ENCODE data around the gene RAPH1. TPM values are rescaled to one million over a fixed set of nuclear protein-coding genes. Genes with fewer than 3 reads are reported as not detected.
"Not testable (repeated sequence)": the region's sequence is repeated elsewhere in the genome, so short reads cannot be mapped to it uniquely, and the experiment has no call there.

The RAPH1 gene
- total RNA-seq, 1 experiment from 2014 or later: 2.8 TPM

GRCh38 chr2:203548887-203549286, 13.8 kb upstream of the RAPH1 start:
- DNase-seq (ENCODE audit: low spot score): no peak
- in situ Hi-C loops (cut with HindIII; ENCODE audit: low sequenced_read_pairs): no loop called here

- no peak for DNase-seq (ENCODE audit: low spot score)
- in situ Hi-C loops (cut with HindIII; ENCODE audit: low sequenced_read_pairs): no loop called here
Observed at GRCh38 chr2:203547356-203547755, 12.3 kb upstream of the RAPH1 start.

GRCh38 chr2:203544402-203544801, 9.3 kb upstream of the RAPH1 start:
- in situ Hi-C loops (cut with HindIII; ENCODE audit: low sequenced_read_pairs): no loop called here
- no peak for DNase-seq (ENCODE audit: low spot score)

- in situ Hi-C loops (cut with HindIII; ENCODE audit: low sequenced_read_pairs): no loop called here
- no peak for DNase-seq (ENCODE audit: low spot score)
Observed at GRCh38 chr2:203543898-203544328, 8.8 kb upstream of the RAPH1 start.

GRCh38 chr2:203540598-203540997, 5.5 kb upstream of the RAPH1 start:
- DNase-seq (ENCODE audit: low spot score); in situ Hi-C loops (cut with HindIII; ENCODE audit: low sequenced_read_pairs): not testable (repeated sequence)

- in situ Hi-C loops (cut with HindIII; ENCODE audit: low sequenced_read_pairs); DNase-seq (ENCODE audit: low spot score): not testable (repeated sequence)
Observed at GRCh38 chr2:203538237-203538636, 3.1 kb upstream of the RAPH1 start.

- DNase-seq (ENCODE audit: low spot score); in situ Hi-C loops (cut with HindIII; ENCODE audit: low sequenced_read_pairs): not testable (repeated sequence)
Observed at GRCh38 chr2:203536586-203536951, 1.5 kb upstream of the RAPH1 start.

GRCh38 chr2:203535784-203536585, 884 bp upstream of the RAPH1 start:
- in situ Hi-C loops (cut with HindIII; ENCODE audit: low sequenced_read_pairs): no loop called here
- peak; percentile 58 for DNase-seq (ENCODE audit: low spot score)

GRCh38 chr2:203534621-203535077, 452 bp downstream of the RAPH1 start:
- peak; percentile 51 for DNase-seq (ENCODE audit: low spot score)
- in situ Hi-C loops (cut with HindIII; ENCODE audit: low sequenced_read_pairs): no loop called here

- in situ Hi-C loops (cut with HindIII; ENCODE audit: low sequenced_read_pairs): no loop called here
- peak; percentile 59 for DNase-seq (ENCODE audit: low spot score)
Observed at GRCh38 chr2:203533676-203534591, 1.2 kb downstream of the RAPH1 start.

GRCh38 chr2:203532957-203533658, 2.0 kb downstream of the RAPH1 start:
- DNase-seq (ENCODE audit: low spot score): peak; percentile 64
- in situ Hi-C loops (cut with HindIII; ENCODE audit: low sequenced_read_pairs): no loop called here

GRCh38 chr2:203527719-203528118, 7.4 kb downstream of the RAPH1 start:
- DNase-seq (ENCODE audit: low spot score): no peak
- in situ Hi-C loops (cut with HindIII; ENCODE audit: low sequenced_read_pairs): no loop called here

- in situ Hi-C loops (cut with HindIII; ENCODE audit: low sequenced_read_pairs): not testable (repeated sequence)
Observed at GRCh38 chr2:203513268-203513667, 21.8 kb downstream of the RAPH1 start.

GRCh38 chr2:203510941-203511305, 24.2 kb downstream of the RAPH1 start:
- in situ Hi-C loops (cut with HindIII; ENCODE audit: low sequenced_read_pairs): no loop called here
- DNase-seq (ENCODE audit: low spot score): no peak

More at GRCh38 chr2:203513268-203513667, 21.8 kb downstream of the RAPH1 start:
- not testable (repeated sequence) for DNase-seq (ENCODE audit: low spot score)

GRCh38 chr2:203510256-203510940, 24.7 kb downstream of the RAPH1 start:
- in situ Hi-C loops (cut with HindIII; ENCODE audit: low sequenced_read_pairs): no loop called here
- DNase-seq (ENCODE audit: low spot score): no peak

- DNase-seq (ENCODE audit: low spot score); in situ Hi-C loops (cut with HindIII; ENCODE audit: low sequenced_read_pairs): not testable (repeated sequence)
Observed at GRCh38 chr2:203503460-203503859, 31.6 kb downstream of the RAPH1 start.

GRCh38 chr2:203501873-203502272, 33.2 kb downstream of the RAPH1 start:
- DNase-seq (ENCODE audit: low spot score): peak; percentile 38
- in situ Hi-C loops (cut with HindIII; ENCODE audit: low sequenced_read_pairs): no loop called here

- in situ Hi-C loops (cut with HindIII; ENCODE audit: low sequenced_read_pairs): no loop called here
- no peak for DNase-seq (ENCODE audit: low spot score)
Observed at GRCh38 chr2:203500951-203501350, 34.1 kb downstream of the RAPH1 start.

GRCh38 chr2:203500297-203500696, 34.8 kb downstream of the RAPH1 start:
- no peak for DNase-seq (ENCODE audit: low spot score)
- in situ Hi-C loops (cut with HindIII; ENCODE audit: low sequenced_read_pairs): no loop called here
